AG10803 (cell line): ENCODE results near the gene CRLF1.

ENCODE experiments used
- DNase-seq: peaks from one replicate; pipeline ENCODE4 v3.0.0; 2010; ENCODE audit warnings: low read depth
- H3K4me3 ChIP-seq: 2 replicates; pipeline ENCODE4 v1.5.1; 2011; ENCODE audit warnings: mild to moderate bottlenecking, low read length, control low read depth
- TF ChIP-seq, protein P1 (sequence below): conservative IDR thresholded peaks from 2 replicates; pipeline ENCODE4 v1.5.1; 2011; ENCODE audit warnings: mild to moderate bottlenecking, low read length, control low read depth, inconsistent platforms

Gene CRLF1

GRCh38 chr19:18608102-18608804, 1.7 kb upstream of the CRLF1 start:
- TF ChIP-seq, protein P1, sequence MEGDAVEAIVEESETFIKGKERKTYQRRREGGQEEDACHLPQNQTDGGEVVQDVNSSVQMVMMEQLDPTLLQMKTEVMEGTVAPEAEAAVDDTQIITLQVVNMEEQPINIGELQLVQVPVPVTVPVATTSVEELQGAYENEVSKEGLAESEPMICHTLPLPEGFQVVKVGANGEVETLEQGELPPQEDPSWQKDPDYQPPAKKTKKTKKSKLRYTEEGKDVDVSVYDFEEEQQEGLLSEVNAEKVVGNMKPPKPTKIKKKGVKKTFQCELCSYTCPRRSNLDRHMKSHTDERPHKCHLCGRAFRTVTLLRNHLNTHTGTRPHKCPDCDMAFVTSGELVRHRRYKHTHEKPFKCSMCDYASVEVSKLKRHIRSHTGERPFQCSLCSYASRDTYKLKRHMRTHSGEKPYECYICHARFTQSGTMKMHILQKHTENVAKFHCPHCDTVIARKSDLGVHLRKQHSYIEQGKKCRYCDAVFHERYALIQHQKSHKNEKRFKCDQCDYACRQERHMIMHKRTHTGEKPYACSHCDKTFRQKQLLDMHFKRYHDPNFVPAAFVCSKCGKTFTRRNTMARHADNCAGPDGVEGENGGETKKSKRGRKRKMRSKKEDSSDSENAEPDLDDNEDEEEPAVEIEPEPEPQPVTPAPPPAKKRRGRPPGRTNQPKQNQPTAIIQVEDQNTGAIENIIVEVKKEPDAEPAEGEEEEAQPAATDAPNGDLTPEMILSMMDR, result no peak
- H3K4me3 ChIP-seq, result no peak overlapping the region
- DNase-seq, result no peak

DNA sequence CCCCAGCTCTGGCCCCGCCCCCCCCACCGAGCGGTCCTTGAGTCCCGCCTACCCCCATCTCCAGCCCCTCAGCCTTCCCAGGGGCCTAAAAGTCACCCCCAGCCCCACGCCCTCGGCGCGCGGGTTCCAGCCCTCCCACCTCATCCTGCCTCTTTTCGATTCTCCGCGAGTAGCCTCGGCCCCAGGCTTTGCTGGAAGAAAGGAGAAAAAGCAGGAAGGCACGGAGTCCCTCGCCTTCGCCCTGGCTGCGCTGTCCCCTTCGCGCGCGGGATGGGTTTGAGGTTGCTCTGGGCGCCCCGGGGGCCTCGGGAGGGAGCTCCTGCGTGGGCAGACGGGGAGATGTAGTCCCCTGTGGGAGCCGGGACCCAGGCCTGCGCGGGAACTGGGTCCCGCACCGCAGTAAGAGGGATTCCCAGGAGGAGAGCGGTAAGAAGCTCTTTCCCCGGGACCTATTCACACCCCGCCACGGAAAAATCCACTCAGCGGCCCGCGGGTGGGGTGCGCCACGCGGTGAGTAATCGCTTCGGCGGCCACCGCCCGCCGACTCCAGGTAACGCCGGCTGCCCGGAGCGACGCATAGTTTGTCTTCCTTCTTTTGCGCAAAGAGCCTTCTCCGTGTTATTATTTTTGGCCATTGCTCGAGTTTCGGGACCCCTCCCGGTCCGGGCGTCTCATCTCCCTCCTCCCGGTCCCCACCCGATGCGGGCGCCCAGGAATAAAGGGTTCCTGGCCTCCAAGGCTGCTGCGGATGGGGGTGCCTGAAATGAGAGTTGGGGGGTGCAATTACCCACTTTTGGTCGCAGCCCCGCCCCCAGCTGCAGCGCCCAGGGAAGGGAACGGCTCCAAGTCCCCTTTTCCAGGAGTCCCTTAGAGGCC, 865 bp upstream of the CRLF1 start:
- H3K4me3 ChIP-seq, result no peak overlapping the region
- TF ChIP-seq, protein P1, result no peak
- DNase-seq, result no peak

- H3K4me3 ChIP-seq, result no peak overlapping the region
- no peak for DNase-seq
- TF ChIP-seq, protein P1, result no peak
Observed at GRCh38 chr19:18605546-18606280, 886 bp downstream of the CRLF1 start.

DNA sequence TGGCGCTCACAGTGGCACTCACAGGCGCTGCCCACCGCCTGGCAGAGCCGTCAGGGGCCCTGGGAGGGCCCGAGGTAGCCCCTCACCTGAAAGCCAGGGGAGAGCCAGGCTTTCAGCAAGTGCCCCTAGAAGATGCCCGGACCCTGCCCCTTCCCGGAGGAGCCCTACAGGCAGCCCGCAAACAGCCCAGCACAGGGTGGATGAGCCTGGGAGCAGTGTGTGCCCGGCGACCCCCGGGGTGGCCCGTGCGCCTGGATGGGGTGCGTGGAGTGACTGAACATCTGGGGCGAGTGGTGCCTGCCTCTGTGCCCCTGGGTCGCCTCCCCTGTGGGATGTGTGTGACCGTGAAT, 1.4 kb downstream of the CRLF1 start:
- no peak overlapping the region for H3K4me3 ChIP-seq
- DNase-seq, result no peak
- TF ChIP-seq, protein P1, result no peak

GRCh38 chr19:18604820-18605159, 1.8 kb downstream of the CRLF1 start:
- H3K4me3 ChIP-seq, result no peak overlapping the region
- TF ChIP-seq, protein P1, result no peak
- DNase-seq, result no peak

- no peak for DNase-seq
- TF ChIP-seq, protein P1, result no peak
- H3K4me3 ChIP-seq, result no peak overlapping the region
Observed at GRCh38 chr19:18603958-18604819, 2.4 kb downstream of the CRLF1 start.
